GM12892 (cell line): Measurements from ENCODE around the gene PTPRN2.

Source experiments
- POLR2A ChIP-seq: IDR thresholded peaks from 2 replicates; pipeline ENCODE4 v1.6.1; 2011; ENCODE audit warnings: low read depth, low read length, control low read depth
- POLR2AphosphoS5 ChIP-seq: IDR thresholded peaks from 2 replicates; pipeline ENCODE4 v1.6.1; 2011; ENCODE audit warnings: low read depth, low read length, control low read depth

DNA sequence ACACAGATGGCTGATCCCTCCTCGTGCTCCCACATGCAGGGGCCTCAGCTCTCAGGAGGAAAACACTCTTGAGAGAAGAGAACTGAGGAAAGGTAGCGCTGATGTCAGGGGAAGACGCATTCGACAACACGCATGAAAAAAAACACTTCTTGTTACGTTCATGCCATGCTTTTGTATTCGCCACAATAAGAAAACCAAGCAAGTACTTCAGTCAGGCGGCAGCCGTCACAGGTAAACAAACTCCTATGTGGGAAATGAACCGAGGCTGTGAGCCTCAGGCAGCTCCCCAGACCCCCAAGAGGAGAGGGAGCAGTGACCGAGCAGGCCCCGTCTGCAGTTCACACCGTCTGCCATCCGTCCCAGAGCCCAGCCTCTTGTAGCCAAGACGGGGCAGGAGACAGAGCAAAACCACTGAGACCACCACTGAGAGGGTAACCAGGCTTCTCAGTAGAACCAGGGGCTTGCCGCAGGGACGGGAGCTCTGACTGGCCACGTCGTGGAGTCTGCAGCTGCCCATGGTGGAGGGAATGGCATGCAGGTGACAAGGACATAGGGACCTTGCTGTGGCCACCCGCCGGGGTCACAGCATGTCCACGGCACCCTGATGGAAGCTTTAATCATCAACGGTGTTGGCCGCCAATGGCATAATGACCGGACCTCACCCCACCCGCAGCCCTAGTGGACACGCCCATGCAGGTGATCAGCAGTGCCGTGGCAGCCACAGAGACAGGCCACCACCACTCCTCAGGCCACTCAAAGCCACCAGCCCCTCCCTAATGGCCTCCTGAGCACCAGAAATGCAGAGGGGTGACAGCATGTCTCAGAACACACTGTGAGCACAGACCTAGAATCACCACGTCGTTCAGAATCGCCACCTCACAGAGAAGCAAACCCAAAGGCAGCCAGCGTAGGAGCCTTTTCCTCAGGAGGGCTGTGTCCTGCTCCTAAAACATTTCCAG, 304.3 kb downstream of the PTPRN2 start:
- TF ChIP-seq POLR2AphosphoS5 (no peak), POLR2A (no peak)
